GM23338 (cell line): Measurements from ENCODE around the gene SLC4A3. TPM values are rescaled to one million over a fixed set of nuclear protein-coding genes. Genes with fewer than 3 reads are reported as not detected.
A peak's percentile ranks its signal among the peaks of the same experiment; 100 is the strongest.

ENCODE experiments used
- ATAC-seq: fragments of 200-7000 bp; cut with Tn5 transposase; 3 replicates; pipeline ENCODE4 v1.9.1; 2020
- DNase-seq: peaks from one replicate; pipeline ENCODE4 v3.0.0-alpha.2; 2015; ENCODE audit warnings: low spot score
- H2AFZ ChIP-seq: fragments of 200-600 bp; sonication (generic); 2 replicates; pipeline ENCODE4 v1.8.0; 2016; ENCODE audit warnings: antibody characterized with exemption, mild to moderate bottlenecking, moderate library complexity
- H3F3A ChIP-seq: fragments of 200-600 bp; sonication (generic); replicated peaks from 2 replicates; pipeline ENCODE4 v1.8.0; 2017; ENCODE audit warnings: antibody characterized with exemption, mixed run types, low read depth
- H3K27ac ChIP-seq: fragments of 200-600 bp; sonication (generic); 2 replicates; pipeline ENCODE4 v1.6.1; 2016; ENCODE audit warnings: low read depth
- H3K27me3 ChIP-seq: fragments of 200-600 bp; sonication (generic); 2 replicates; pipeline ENCODE4 v1.8.0; 2016; ENCODE audit warnings: mild to moderate bottlenecking, mixed run types, moderate library complexity; ENCODE audit not compliant: insufficient read depth
- H3K36me3 ChIP-seq: fragments of 200-600 bp; sonication (generic); 2 replicates; pipeline ENCODE4 v1.8.0; 2016; ENCODE audit warnings: mild to moderate bottlenecking; ENCODE audit not compliant: insufficient read depth
- H3K4me1 ChIP-seq: fragments of 200-600 bp; sonication (generic); 2 replicates; pipeline ENCODE4 v1.8.0; 2016; ENCODE audit warnings: mild to moderate bottlenecking, moderate library complexity; ENCODE audit not compliant: insufficient read depth
- H3K4me2 ChIP-seq: fragments of 200-600 bp; sonication (generic); 2 replicates; pipeline ENCODE4 v1.7.1; 2017; ENCODE audit warnings: mixed run types
- H3K4me3 ChIP-seq: fragments of 200-600 bp; sonication (generic); 2 replicates; pipeline ENCODE4 v1.6.1; 2016; ENCODE audit warnings: mixed run types
- H3K79me2 ChIP-seq: fragments of 200-600 bp; sonication (generic); replicated peaks from 2 replicates; pipeline ENCODE4 v1.8.0; 2017; ENCODE audit warnings: mild to moderate bottlenecking; ENCODE audit not compliant: insufficient read depth
- H3K9me2 ChIP-seq: fragments of 200-600 bp; sonication (generic); 2 replicates; pipeline ENCODE4 v1.8.0; 2017; ENCODE audit not compliant: insufficient read depth
- H4K20me1 ChIP-seq: fragments of 200-600 bp; sonication (generic); replicated peaks from 2 replicates; pipeline ENCODE4 v1.8.0; 2017; ENCODE audit warnings: mild to moderate bottlenecking; ENCODE audit not compliant: insufficient read depth
- H3K27ac Mint-ChIP-seq: 2 replicates; pipeline ENCODE4 v1.8.0; 2020; ENCODE audit warnings: inconsistent platforms, mild to moderate bottlenecking, moderate library complexity, mixed read lengths
- H3K27me3 Mint-ChIP-seq: 3 replicates; pipeline ENCODE4 v1.8.0; 2022; ENCODE audit warnings: low read depth, mild to moderate bottlenecking, moderate library complexity, mixed read lengths, inconsistent platforms; ENCODE audit not compliant: insufficient read depth, poor library complexity
- H3K36me3 Mint-ChIP-seq: 3 replicates; pipeline ENCODE4 v1.8.0; 2021; ENCODE audit warnings: low read depth, mild to moderate bottlenecking, inconsistent platforms, moderate library complexity, mixed read lengths
- H3K4me1 Mint-ChIP-seq: 3 replicates; pipeline ENCODE4 v1.8.0; 2020; ENCODE audit warnings: mild to moderate bottlenecking, inconsistent platforms, mixed read lengths
- H3K4me3 Mint-ChIP-seq: 3 replicates; pipeline ENCODE4 v1.8.0; 2021; ENCODE audit warnings: moderate library complexity, mild to moderate bottlenecking, inconsistent platforms, mixed read lengths
- H3K9me3 Mint-ChIP-seq: 3 replicates; pipeline ENCODE4 v1.8.0; 2020; ENCODE audit warnings: moderate library complexity, mild to moderate bottlenecking, inconsistent platforms, mixed read lengths
- CREB1 ChIP-seq: fragments of 250-450 bp; sonication (Bioruptor Pico); IDR thresholded peaks from 2 replicates; pipeline ENCODE4 v1.5.0; 2020; ENCODE audit warnings: low read depth, mild to moderate bottlenecking, moderate library complexity
- NANOG ChIP-seq: IDR thresholded peaks from 2 replicates; pipeline ENCODE4 v1.6.1; 2016; ENCODE audit warnings: antibody characterized with exemption, borderline replicate concordance
- POLR2AphosphoS5 ChIP-seq: IDR thresholded peaks from 2 replicates; pipeline ENCODE4 v1.6.1; 2016; ENCODE audit warnings: antibody characterized with exemption, low read depth
- STAT1 ChIP-seq: IDR thresholded peaks from one replicate; pipeline ENCODE4 v1.6.1; 2016; ENCODE audit warnings: antibody characterized with exemption; ENCODE audit not compliant: unreplicated experiment
- ZNF331 ChIP-seq: fragments of 250-450 bp; sonication (Bioruptor Pico); IDR thresholded peaks from 2 replicates; pipeline ENCODE4 v1.5.0; 2020; ENCODE audit warnings: low read depth, mild to moderate bottlenecking, moderate library complexity
- polyA plus RNA-seq: library from polyadenylated mRNA; unstranded; fragments of >200 nt; fragmentation: Nextera tagmentation; extraction: Ambion mirVana; gene quantifications from 2 replicates; pipeline ENCODE4 v1.2.1, GENCODE V29; 2016
- total RNA-seq: library from RNA; depleted of rRNA; stranded (reverse); fragments of >200 nt; shearing (Covaris generic); gene quantifications from 2 replicates; pipeline ENCODE4 v1.2.3, GENCODE V29; 2014
- TF ChIP-seq, protein P1 (sequence below): fragments of 250-450 bp; sonication (Bioruptor Pico); IDR thresholded peaks from 2 replicates; pipeline ENCODE4 v1.5.0; 2020; ENCODE audit warnings: mild to moderate bottlenecking, moderate library complexity
- TF ChIP-seq, protein P2 (sequence below), 2 experiments: fragments of 200-600 bp in 1 of 2; sonication (generic) in 1 of 2; conservative IDR thresholded peaks; 2 replicates each; pipeline versions ENCODE4 v1.5.1 to v1.6.1; 2016 to 2017; ENCODE audit warnings: antibody characterized with exemption in 2 of 2, low read depth in 2 of 2, mild to moderate bottlenecking in 2 of 2, moderate library complexity in 1 of 2

SLC4A3 gene
- total and polyA plus RNA-seq, 2 experiments from 2014 or later, result 3.6 to 6.8 TPM

DNA sequence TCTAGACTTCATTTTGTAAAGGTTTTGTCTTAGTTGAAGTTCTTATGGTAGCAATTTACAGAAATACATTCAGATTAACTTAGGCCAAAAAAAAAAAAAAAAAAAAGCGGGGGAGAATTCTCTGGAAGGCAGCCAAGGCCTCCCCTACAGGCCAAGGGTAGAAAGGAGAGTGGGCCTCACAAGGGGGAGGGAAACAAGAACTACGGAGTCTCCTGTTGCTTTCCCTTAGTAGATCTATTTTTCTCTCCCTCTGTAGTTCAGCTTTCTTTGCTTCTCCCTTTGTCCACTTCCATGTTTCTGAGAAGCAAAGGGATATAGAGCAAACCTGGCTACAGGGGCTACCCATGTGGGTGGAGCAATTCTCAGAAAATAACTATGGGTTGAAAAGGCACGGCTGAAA, 32.2 kb upstream of the SLC4A3 start:
- peak; percentile 62 for DNase-seq
- peak overlapping the region; percentile 70; the same call in 1 of the 2 replicates for H3K4me2 ChIP-seq
- 0 out of 2 replicates have a peak overlapping the region, but pooled peaks have one; percentile 66 for H3K27ac Mint-ChIP-seq

More for the DNA sequence above, 32.2 kb upstream of the SLC4A3 start:
- Histone ChIP-seq H3K9me2 (no peaks in the 10 kb centered on the region), H3K27me3 (no peaks in the 10 kb centered on the region), H3F3A (peaks cover 4% of the 10 kb centered on the region), H3K4me1 (peaks cover 26% of the 10 kb centered on the region), H3K27ac (peak overlapping the region; percentile 97), H2AFZ (peak overlapping the region; percentile 79; the same call in 1 of the 2 replicates), H3K4me3 (peak overlapping the region; percentile 17; the same call in 1 of the 2 replicates), H3K36me3 (no peaks in the 10 kb centered on the region), H4K20me1 (no peaks in the 10 kb centered on the region), H3K79me2 (peaks cover 9% of the 10 kb centered on the region; the same call in 1 of the 2 replicates)
- Mint-ChIP-seq H3K4me1 (peaks cover 27% of the 10 kb centered on the region), H3K9me3 (no peaks in the 10 kb centered on the region; the same call in 2 of the 3 replicates), H3K36me3 (no peaks in the 10 kb centered on the region), H3K27me3 (peaks cover 2% of the 10 kb centered on the region), H3K4me3 (no peak overlapping the region; the same call in 2 of the 3 replicates)
- TF ChIP-seq, protein P1, sequence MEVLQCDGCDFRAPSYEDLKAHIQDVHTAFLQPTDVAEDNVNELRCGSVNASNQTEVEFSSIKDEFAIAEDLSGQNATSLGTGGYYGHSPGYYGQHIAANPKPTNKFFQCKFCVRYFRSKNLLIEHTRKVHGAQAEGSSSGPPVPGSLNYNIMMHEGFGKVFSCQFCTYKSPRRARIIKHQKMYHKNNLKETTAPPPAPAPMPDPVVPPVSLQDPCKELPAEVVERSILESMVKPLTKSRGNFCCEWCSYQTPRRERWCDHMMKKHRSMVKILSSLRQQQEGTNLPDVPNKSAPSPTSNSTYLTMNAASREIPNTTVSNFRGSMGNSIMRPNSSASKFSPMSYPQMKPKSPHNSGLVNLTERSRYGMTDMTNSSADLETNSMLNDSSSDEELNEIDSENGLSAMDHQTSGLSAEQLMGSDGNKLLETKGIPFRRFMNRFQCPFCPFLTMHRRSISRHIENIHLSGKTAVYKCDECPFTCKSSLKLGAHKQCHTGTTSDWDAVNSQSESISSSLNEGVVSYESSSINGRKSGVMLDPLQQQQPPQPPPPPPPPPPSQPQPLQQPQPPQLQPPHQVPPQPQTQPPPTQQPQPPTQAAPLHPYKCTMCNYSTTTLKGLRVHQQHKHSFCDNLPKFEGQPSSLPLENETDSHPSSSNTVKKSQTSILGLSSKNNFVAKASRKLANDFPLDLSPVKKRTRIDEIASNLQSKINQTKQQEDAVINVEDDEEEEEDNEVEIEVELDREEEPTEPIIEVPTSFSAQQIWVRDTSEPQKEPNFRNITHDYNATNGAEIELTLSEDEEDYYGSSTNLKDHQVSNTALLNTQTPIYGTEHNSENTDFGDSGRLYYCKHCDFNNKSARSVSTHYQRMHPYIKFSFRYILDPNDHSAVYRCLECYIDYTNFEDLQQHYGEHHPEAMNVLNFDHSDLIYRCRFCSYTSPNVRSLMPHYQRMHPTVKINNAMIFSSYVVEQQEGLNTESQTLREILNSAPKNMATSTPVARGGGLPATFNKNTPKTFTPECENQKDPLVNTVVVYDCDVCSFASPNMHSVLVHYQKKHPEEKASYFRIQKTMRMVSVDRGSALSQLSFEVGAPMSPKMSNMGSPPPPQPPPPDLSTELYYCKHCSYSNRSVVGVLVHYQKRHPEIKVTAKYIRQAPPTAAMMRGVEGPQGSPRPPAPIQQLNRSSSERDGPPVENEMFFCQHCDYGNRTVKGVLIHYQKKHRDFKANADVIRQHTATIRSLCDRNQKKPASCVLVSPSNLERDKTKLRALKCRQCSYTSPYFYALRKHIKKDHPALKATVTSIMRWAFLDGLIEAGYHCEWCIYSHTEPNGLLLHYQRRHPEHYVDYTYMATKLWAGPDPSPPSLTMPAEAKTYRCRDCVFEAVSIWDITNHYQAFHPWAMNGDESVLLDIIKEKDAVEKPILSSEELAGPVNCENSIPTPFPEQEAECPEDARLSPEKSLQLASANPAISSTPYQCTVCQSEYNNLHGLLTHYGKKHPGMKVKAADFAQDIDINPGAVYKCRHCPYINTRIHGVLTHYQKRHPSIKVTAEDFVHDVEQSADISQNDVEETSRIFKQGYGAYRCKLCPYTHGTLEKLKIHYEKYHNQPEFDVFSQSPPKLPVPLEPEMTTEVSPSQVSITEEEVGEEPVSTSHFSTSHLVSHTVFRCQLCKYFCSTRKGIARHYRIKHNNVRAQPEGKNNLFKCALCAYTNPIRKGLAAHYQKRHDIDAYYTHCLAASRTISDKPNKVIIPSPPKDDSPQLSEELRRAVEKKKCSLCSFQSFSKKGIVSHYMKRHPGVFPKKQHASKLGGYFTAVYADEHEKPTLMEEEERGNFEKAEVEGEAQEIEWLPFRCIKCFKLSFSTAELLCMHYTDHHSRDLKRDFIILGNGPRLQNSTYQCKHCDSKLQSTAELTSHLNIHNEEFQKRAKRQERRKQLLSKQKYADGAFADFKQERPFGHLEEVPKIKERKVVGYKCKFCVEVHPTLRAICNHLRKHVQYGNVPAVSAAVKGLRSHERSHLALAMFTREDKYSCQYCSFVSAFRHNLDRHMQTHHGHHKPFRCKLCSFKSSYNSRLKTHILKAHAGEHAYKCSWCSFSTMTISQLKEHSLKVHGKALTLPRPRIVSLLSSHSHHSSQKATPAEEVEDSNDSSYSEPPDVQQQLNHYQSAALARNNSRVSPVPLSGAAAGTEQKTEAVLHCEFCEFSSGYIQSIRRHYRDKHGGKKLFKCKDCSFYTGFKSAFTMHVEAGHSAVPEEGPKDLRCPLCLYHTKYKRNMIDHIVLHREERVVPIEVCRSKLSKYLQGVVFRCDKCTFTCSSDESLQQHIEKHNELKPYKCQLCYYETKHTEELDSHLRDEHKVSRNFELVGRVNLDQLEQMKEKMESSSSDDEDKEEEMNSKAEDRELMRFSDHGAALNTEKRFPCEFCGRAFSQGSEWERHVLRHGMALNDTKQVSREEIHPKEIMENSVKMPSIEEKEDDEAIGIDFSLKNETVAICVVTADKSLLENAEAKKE (CRISPR knock-in tag), result no peak
- TF ChIP-seq STAT1, result no peak
- no peak for TF ChIP-seq NANOG
- no peak for TF ChIP-seq POLR2AphosphoS5
- no peak for TF ChIP-seq CREB1 (CRISPR knock-in tag)
- TF ChIP-seq ZNF331 (CRISPR knock-in tag), result no peak
- TF ChIP-seq, protein P2, sequence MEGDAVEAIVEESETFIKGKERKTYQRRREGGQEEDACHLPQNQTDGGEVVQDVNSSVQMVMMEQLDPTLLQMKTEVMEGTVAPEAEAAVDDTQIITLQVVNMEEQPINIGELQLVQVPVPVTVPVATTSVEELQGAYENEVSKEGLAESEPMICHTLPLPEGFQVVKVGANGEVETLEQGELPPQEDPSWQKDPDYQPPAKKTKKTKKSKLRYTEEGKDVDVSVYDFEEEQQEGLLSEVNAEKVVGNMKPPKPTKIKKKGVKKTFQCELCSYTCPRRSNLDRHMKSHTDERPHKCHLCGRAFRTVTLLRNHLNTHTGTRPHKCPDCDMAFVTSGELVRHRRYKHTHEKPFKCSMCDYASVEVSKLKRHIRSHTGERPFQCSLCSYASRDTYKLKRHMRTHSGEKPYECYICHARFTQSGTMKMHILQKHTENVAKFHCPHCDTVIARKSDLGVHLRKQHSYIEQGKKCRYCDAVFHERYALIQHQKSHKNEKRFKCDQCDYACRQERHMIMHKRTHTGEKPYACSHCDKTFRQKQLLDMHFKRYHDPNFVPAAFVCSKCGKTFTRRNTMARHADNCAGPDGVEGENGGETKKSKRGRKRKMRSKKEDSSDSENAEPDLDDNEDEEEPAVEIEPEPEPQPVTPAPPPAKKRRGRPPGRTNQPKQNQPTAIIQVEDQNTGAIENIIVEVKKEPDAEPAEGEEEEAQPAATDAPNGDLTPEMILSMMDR (conservative IDR thresholded peaks at IDR 0.05; ENCODE audit: low read depth in 2 of 2), result peak; percentile 34 to 42
- ATAC-seq, result 0 out of 3 replicates have a peak, but pooled peaks have one; percentile 6
